Measurements from ENCODE around the gene OPRL1.

DNA sequence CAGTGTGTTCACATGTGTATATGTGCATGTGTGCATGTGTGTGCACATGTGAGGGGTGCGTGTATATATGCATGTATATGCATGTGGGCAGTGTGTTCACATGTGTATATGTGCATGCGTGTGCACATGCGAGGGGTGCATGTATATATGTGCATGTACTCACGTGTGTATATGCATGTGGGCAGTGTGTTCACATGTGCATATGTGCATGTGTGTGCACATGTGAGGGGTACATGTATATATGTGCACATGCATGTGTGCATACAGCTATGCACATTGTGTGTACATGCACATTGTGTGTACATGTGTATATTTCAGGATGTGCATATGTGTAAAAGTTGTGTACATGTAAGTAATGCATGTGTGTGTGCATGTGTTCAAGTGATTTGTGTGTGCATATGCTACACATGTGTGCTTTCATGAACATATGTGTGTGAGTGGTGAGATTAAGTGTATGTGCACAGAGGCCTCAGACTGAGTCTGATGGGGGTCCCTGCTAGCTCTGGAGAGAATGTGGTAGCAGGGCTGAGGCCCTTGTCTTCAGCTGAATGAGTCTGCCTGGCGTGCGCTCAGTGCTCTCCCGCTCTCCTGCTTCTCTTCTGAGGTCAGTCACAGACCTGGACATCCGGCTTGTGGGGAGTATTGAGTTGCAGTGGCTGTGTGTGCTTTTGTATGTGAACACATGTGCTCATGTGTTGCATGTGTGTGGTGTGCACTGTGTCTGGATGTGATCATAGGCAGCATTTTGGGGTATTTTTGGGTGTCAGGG is 64.4 kb downstream of the OPRL1 start:
- TF ChIP-seq, protein P1, sequence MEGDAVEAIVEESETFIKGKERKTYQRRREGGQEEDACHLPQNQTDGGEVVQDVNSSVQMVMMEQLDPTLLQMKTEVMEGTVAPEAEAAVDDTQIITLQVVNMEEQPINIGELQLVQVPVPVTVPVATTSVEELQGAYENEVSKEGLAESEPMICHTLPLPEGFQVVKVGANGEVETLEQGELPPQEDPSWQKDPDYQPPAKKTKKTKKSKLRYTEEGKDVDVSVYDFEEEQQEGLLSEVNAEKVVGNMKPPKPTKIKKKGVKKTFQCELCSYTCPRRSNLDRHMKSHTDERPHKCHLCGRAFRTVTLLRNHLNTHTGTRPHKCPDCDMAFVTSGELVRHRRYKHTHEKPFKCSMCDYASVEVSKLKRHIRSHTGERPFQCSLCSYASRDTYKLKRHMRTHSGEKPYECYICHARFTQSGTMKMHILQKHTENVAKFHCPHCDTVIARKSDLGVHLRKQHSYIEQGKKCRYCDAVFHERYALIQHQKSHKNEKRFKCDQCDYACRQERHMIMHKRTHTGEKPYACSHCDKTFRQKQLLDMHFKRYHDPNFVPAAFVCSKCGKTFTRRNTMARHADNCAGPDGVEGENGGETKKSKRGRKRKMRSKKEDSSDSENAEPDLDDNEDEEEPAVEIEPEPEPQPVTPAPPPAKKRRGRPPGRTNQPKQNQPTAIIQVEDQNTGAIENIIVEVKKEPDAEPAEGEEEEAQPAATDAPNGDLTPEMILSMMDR (IDR thresholded peaks at IDR 0.05; ENCODE audit: low read length), result no peak
- TF ChIP-seq EZH2 (IDR thresholded peaks at IDR 0.05; ENCODE audit: borderline replicate concordance, low read length), result no peak
